OCI-LY1 (cell line): ENCODE measurements around the gene PMEPA1.

Source experiments
- H2AFZ ChIP-seq: fragments of 200-600 bp; sonication (generic), shearing (Covaris generic); 2 replicates; pipeline ENCODE4 v1.6.0; 2014; ENCODE audit warnings: antibody characterized with exemption, mild to moderate bottlenecking, low read length
- H3F3A ChIP-seq: fragments of 200-600 bp; sonication (generic), shearing (Covaris generic); 2 replicates; pipeline ENCODE4 v1.6.0; 2014; ENCODE audit warnings: mild to moderate bottlenecking, antibody characterized with exemption, low read length, moderate library complexity; ENCODE audit not compliant: insufficient read depth
- H3K27ac ChIP-seq: fragments of 200-600 bp; sonication (generic); 2 replicates; pipeline ENCODE4 v1.5.1; 2014; ENCODE audit warnings: low read length, mixed run types, mild to moderate bottlenecking, low read depth; ENCODE audit not compliant: poor library complexity, severe bottlenecking
- H3K27me3 ChIP-seq: fragments of 200-600 bp; sonication (generic); 2 replicates; pipeline ENCODE4 v1.6.0; 2014; ENCODE audit warnings: antibody characterized with exemption, mild to moderate bottlenecking, low read length, moderate library complexity; ENCODE audit not compliant: insufficient read depth
- H3K36me3 ChIP-seq: fragments of 200-600 bp; sonication (generic); 2 replicates; pipeline ENCODE4 v1.6.1; 2014; ENCODE audit warnings: mild to moderate bottlenecking, antibody characterized with exemption, low read length, moderate library complexity, mixed read lengths; ENCODE audit not compliant: insufficient read depth
- H3K4me1 ChIP-seq: fragments of 200-600 bp; sonication (generic); 2 replicates; pipeline ENCODE4 v1.5.1; 2014; ENCODE audit warnings: mild to moderate bottlenecking, low read length, moderate library complexity; ENCODE audit not compliant: insufficient read depth, severe bottlenecking
- H3K4me2 ChIP-seq: fragments of 200-600 bp; sonication (generic), shearing (Covaris generic); 2 replicates; pipeline ENCODE4 v1.6.1; 2014; ENCODE audit warnings: low read length
- H3K4me3 ChIP-seq: fragments of 200-600 bp; sonication (generic); 2 replicates; pipeline ENCODE4 v1.5.1; 2014; ENCODE audit warnings: low read length, low read depth, mild to moderate bottlenecking, mixed read lengths; ENCODE audit not compliant: poor library complexity, severe bottlenecking
- H3K79me2 ChIP-seq: fragments of 200-600 bp; shearing (Covaris generic); 2 replicates; pipeline ENCODE4 v1.6.1; 2016; ENCODE audit warnings: mixed run types, low read length, mixed read lengths; ENCODE audit not compliant: insufficient read depth
- H3K9ac ChIP-seq: fragments of 200-600 bp; sonication (generic), shearing (Covaris generic); 2 replicates; pipeline ENCODE4 v1.6.1; 2014; ENCODE audit warnings: mild to moderate bottlenecking, low read length, mixed read lengths
- H3K9me2 ChIP-seq: fragments of 200-600 bp; sonication (generic), shearing (Covaris generic); 2 replicates; pipeline ENCODE4 v1.6.1; 2014; ENCODE audit warnings: low read depth, mild to moderate bottlenecking, low read length, mixed read lengths
- H3K9me3 ChIP-seq: fragments of 200-600 bp; shearing (Covaris generic); 2 replicates; pipeline ENCODE4 v1.6.1; 2014; ENCODE audit warnings: low read length, mixed read lengths
- H4K20me1 ChIP-seq: fragments of 200-600 bp; sonication (generic), shearing (Covaris generic); 2 replicates; pipeline ENCODE4 v1.6.0; 2016; ENCODE audit warnings: mild to moderate bottlenecking, low read length; ENCODE audit not compliant: insufficient read depth
- CTCF ChIP-seq: fragments of 200-600 bp; sonication (generic), shearing (Covaris generic); IDR thresholded peaks from 2 replicates; pipeline ENCODE4 v1.5.1; 2017; ENCODE audit warnings: mild to moderate bottlenecking, antibody characterized with exemption, low read length, moderate library complexity, mixed read lengths
- EZH2 ChIP-seq: fragments of 200-600 bp; sonication (generic), shearing (Covaris generic); IDR thresholded peaks from 2 replicates; pipeline ENCODE4 v1.8.0; 2017; ENCODE audit warnings: borderline replicate concordance, mixed run types, mild to moderate bottlenecking, antibody characterized with exemption, low read length, moderate library complexity, mixed read lengths

PMEPA1 gene

GRCh38 chr20:57620274-57620990, 89.4 kb downstream of the PMEPA1 start, which contains the start of gene ZBP1:
Gene ZBP1 (minus strand): TSS chr20:57620426. CDS start chr20:57620295, 131 bp downstream.
- TF ChIP-seq EZH2 (no peak), CTCF (no peak)
- Histone ChIP-seq H2AFZ (no peak within 1 kb of the TSS), H3K9me3 (no peaks in the 10 kb centered on the region), H3K9ac (no peak within 1 kb of the TSS), H3K79me2 (no peaks in the 10 kb centered on the region), H3K4me2 (peak within 1 kb of the TSS; percentile 22; the same call in 1 of the 2 replicates), H3K4me3 (no peak within 1 kb of the TSS), H3F3A (no peaks in the 10 kb centered on the region), H3K4me1 (no peaks in the 10 kb centered on the region), H3K9me2 (no peaks in the 10 kb centered on the region), H3K36me3 (no peaks in the 10 kb centered on the region), H3K27me3 (peaks cover 28% of the 10 kb centered on the region), H4K20me1 (no peaks in the 10 kb centered on the region), H3K27ac (no peak within 1 kb of the TSS)

- no peaks in the 10 kb centered on the region for H4K20me1 ChIP-seq
- H3K27me3 ChIP-seq = peaks cover 19% of the 10 kb centered on the region
- no peaks in the 10 kb centered on the region for H3K9me2 ChIP-seq
- no peak overlapping the region for H3K9ac ChIP-seq
- H3K79me2 ChIP-seq = no peaks in the 10 kb centered on the region
- no peaks in the 10 kb centered on the region for H3K36me3 ChIP-seq
- no peak overlapping the region for H3K27ac ChIP-seq
- TF ChIP-seq CTCF (no peak), EZH2 (no peak)
- H2AFZ ChIP-seq = no peak overlapping the region
- H3F3A ChIP-seq = no peaks in the 10 kb centered on the region
- H3K9me3 ChIP-seq = no peaks in the 10 kb centered on the region
- no peak overlapping the region for H3K4me2 ChIP-seq
- no peaks in the 10 kb centered on the region for H3K4me1 ChIP-seq
- no peak overlapping the region for H3K4me3 ChIP-seq
Observed at GRCh38 chr20:57619051-57619831, 90.6 kb downstream of the PMEPA1 start.

- H3K4me3 ChIP-seq = no peak overlapping the region
- no peaks in the 10 kb centered on the region for H3K4me1 ChIP-seq
Observed at GRCh38 chr20:57618764-57619050, 91.1 kb downstream of the PMEPA1 start.

More at GRCh38 chr20:57618764-57619050, 91.1 kb downstream of the PMEPA1 start:
- no peaks in the 10 kb centered on the region for H3K9me2 ChIP-seq
- H3F3A ChIP-seq = no peaks in the 10 kb centered on the region
- H3K9me3 ChIP-seq = no peaks in the 10 kb centered on the region
- peaks cover 19% of the 10 kb centered on the region for H3K27me3 ChIP-seq
- H3K9ac ChIP-seq = no peak overlapping the region
- no peaks in the 10 kb centered on the region for H4K20me1 ChIP-seq
- no peaks in the 10 kb centered on the region for H3K79me2 ChIP-seq
- H3K4me2 ChIP-seq = no peak overlapping the region
- TF ChIP-seq EZH2 (no peak), CTCF (no peak)
- no peak overlapping the region for H3K27ac ChIP-seq
- no peak overlapping the region for H2AFZ ChIP-seq
- H3K36me3 ChIP-seq = no peaks in the 10 kb centered on the region
